GM19328 (cell line): ENCODE measurements around the gene ITGA3.

ENCODE experiments used
- ATAC-seq: cut with Tn5 transposase; IDR thresholded peaks from one replicate; pipeline ENCODE4 v1.9.1; 2021; ENCODE audit warnings: mild to moderate bottlenecking, moderate library complexity; ENCODE audit not compliant: unreplicated experiment

Gene ITGA3

GRCh38 chr17:50090971-50091917 lies 35.3 kb downstream of the ITGA3 start:
- no peak for ATAC-seq

- no peak for ATAC-seq
These were observed 36.0 kb downstream of the ITGA3 start for GRCh38 chr17:50091918-50092285.

- ATAC-seq = no peak
These were observed 37.3 kb downstream of the ITGA3 start for GRCh38 chr17:50093246-50093645.

GRCh38 chr17:50093807-50094206 lies 37.9 kb downstream of the ITGA3 start:
- no peak for ATAC-seq

GRCh38 chr17:50094243-50094752 lies 38.4 kb downstream of the ITGA3 start:
- no peak for ATAC-seq

GRCh38 chr17:50094753-50095619 lies 39.1 kb downstream of the ITGA3 start, which contains the start of gene PDK2:
PDK2 (plus strand) TSS chr17:50095351; CDS start chr17:50095436, 85 bp downstream.
- peak; percentile 92 for ATAC-seq

- no peak for ATAC-seq
These were observed 39.7 kb downstream of the ITGA3 start for GRCh38 chr17:50095626-50096037.

- ATAC-seq = no peak
These were observed 40.2 kb downstream of the ITGA3 start for GRCh38 chr17:50096092-50096491.

- no peak for ATAC-seq
These were observed 40.8 kb downstream of the ITGA3 start for GRCh38 chr17:50096758-50097157.

GRCh38 chr17:50097455-50097854 lies 41.5 kb downstream of the ITGA3 start:
- ATAC-seq = no peak

- no peak for ATAC-seq
These were observed 42.0 kb downstream of the ITGA3 start for GRCh38 chr17:50097926-50098325.

GRCh38 chr17:50098583-50098982 lies 42.7 kb downstream of the ITGA3 start:
- no peak for ATAC-seq

- ATAC-seq = no peak
These were observed 43.1 kb downstream of the ITGA3 start for GRCh38 chr17:50099003-50099402.

- ATAC-seq = no peak
These were observed 44.6 kb downstream of the ITGA3 start for GRCh38 chr17:50100480-50100883.

GRCh38 chr17:50100921-50101345 lies 45.0 kb downstream of the ITGA3 start:
- no peak for ATAC-seq

GRCh38 chr17:50101346-50102163 lies 45.6 kb downstream of the ITGA3 start:
- ATAC-seq = no peak

GRCh38 chr17:50102164-50102991 lies 46.5 kb downstream of the ITGA3 start:
- no peak for ATAC-seq

GRCh38 chr17:50103252-50103651 lies 47.3 kb downstream of the ITGA3 start:
- no peak for ATAC-seq

GRCh38 chr17:50103941-50104340 lies 48.0 kb downstream of the ITGA3 start:
- ATAC-seq = no peak

GRCh38 chr17:50105811-50106210 lies 49.9 kb downstream of the ITGA3 start:
- ATAC-seq = no peak
